ENCODE measurements around the gene RUBCNL.
"Not testable (repeated sequence)": the region's sequence is repeated elsewhere in the genome, so short reads cannot be mapped to it uniquely, and the experiment has no call there.

Gene RUBCNL

GRCh38 chr13:46385946-46386345 lies 1.1 kb downstream of the RUBCNL start:
- Histone ChIP-seq H3K9ac (ENCODE audit: low read depth, low read length) (peak overlapping the region; percentile 10; the same call in 1 of the 2 replicates), H3K4me1 (ENCODE audit: insufficient read depth, low read length) (peaks cover 23% of the 10 kb centered on the region), H3K36me3 (ENCODE audit: insufficient read depth, low read length) (no peaks in the 10 kb centered on the region), H3K9me3 (ENCODE audit: control insufficient read depth, insufficient read depth, low read length) (no peaks in the 10 kb centered on the region)

GRCh38 chr13:46383383-46383782 lies 3.7 kb downstream of the RUBCNL start:
- no peaks in the 10 kb centered on the region for H3K9me3 ChIP-seq (ENCODE audit: control insufficient read depth, insufficient read depth, low read length)
- H3K36me3 ChIP-seq (ENCODE audit: insufficient read depth, low read length), result no peaks in the 10 kb centered on the region
- H3K4me1 ChIP-seq (ENCODE audit: insufficient read depth, low read length), result peaks cover 7% of the 10 kb centered on the region
- no peak overlapping the region for H3K9ac ChIP-seq (ENCODE audit: low read depth, low read length)

GRCh38 chr13:46382224-46382623 lies 4.8 kb downstream of the RUBCNL start:
- H3K9ac ChIP-seq (ENCODE audit: low read depth, low read length), result no peak overlapping the region
- no peaks in the 10 kb centered on the region for H3K36me3 ChIP-seq (ENCODE audit: insufficient read depth, low read length)
- H3K4me1 ChIP-seq (ENCODE audit: insufficient read depth, low read length), result peaks cover 7% of the 10 kb centered on the region
- no peaks in the 10 kb centered on the region for H3K9me3 ChIP-seq (ENCODE audit: control insufficient read depth, insufficient read depth, low read length)

GRCh38 chr13:46380242-46380641 lies 6.8 kb downstream of the RUBCNL start:
- Histone ChIP-seq H3K9ac (ENCODE audit: low read depth, low read length) (no peak overlapping the region), H3K4me1 (ENCODE audit: insufficient read depth, low read length) (no peaks in the 10 kb centered on the region), H3K9me3 (ENCODE audit: control insufficient read depth, insufficient read depth, low read length) (no peaks in the 10 kb centered on the region), H3K36me3 (ENCODE audit: insufficient read depth, low read length) (no peaks in the 10 kb centered on the region)

- H3K36me3 ChIP-seq (ENCODE audit: insufficient read depth, low read length), result no peaks in the 10 kb centered on the region
- no peaks in the 10 kb centered on the region for H3K4me1 ChIP-seq (ENCODE audit: insufficient read depth, low read length)
- no peak overlapping the region for H3K9ac ChIP-seq (ENCODE audit: low read depth, low read length)
- H3K9me3 ChIP-seq (ENCODE audit: control insufficient read depth, insufficient read depth, low read length), result no peaks in the 10 kb centered on the region
Measured at GRCh38 chr13:46379611-46380010, 7.4 kb downstream of the RUBCNL start.

GRCh38 chr13:46378411-46378810 lies 8.6 kb downstream of the RUBCNL start:
- Histone ChIP-seq H3K9me3 (ENCODE audit: control insufficient read depth, insufficient read depth, low read length) (no peaks in the 10 kb centered on the region), H3K9ac (ENCODE audit: low read depth, low read length) (no peak overlapping the region), H3K4me1 (ENCODE audit: insufficient read depth, low read length) (no peaks in the 10 kb centered on the region), H3K36me3 (ENCODE audit: insufficient read depth, low read length) (no peaks in the 10 kb centered on the region)

GRCh38 chr13:46377554-46377953 lies 9.5 kb downstream of the RUBCNL start:
- no peak overlapping the region for H3K9ac ChIP-seq (ENCODE audit: low read depth, low read length)
- no peaks in the 10 kb centered on the region for H3K9me3 ChIP-seq (ENCODE audit: control insufficient read depth, insufficient read depth, low read length)
- H3K4me1 ChIP-seq (ENCODE audit: insufficient read depth, low read length), result no peaks in the 10 kb centered on the region
- H3K36me3 ChIP-seq (ENCODE audit: insufficient read depth, low read length), result no peaks in the 10 kb centered on the region

- H3K9ac ChIP-seq (ENCODE audit: low read depth, low read length), result no peak overlapping the region
- no peaks in the 10 kb centered on the region for H3K4me1 ChIP-seq (ENCODE audit: insufficient read depth, low read length)
Measured at GRCh38 chr13:46374710-46375109, 12.3 kb downstream of the RUBCNL start.

GRCh38 chr13:46373623-46374022 lies 13.4 kb downstream of the RUBCNL start:
- Histone ChIP-seq H3K4me1 (ENCODE audit: insufficient read depth, low read length) (no peaks in the 10 kb centered on the region), H3K9ac (ENCODE audit: low read depth, low read length) (no peak overlapping the region), H3K9me3 (ENCODE audit: control insufficient read depth, insufficient read depth, low read length) (no peaks in the 10 kb centered on the region), H3K36me3 (ENCODE audit: insufficient read depth, low read length) (no peaks in the 10 kb centered on the region)

More at GRCh38 chr13:46374710-46375109, 12.3 kb downstream of the RUBCNL start:
- Histone ChIP-seq H3K9me3 (ENCODE audit: control insufficient read depth, insufficient read depth, low read length) (no peaks in the 10 kb centered on the region), H3K36me3 (ENCODE audit: insufficient read depth, low read length) (no peaks in the 10 kb centered on the region)

- not testable (repeated sequence) for H3K9me3 ChIP-seq (ENCODE audit: control insufficient read depth, insufficient read depth, low read length); H3K9ac ChIP-seq (ENCODE audit: low read depth, low read length); H3K36me3 ChIP-seq (ENCODE audit: insufficient read depth, low read length)
Measured at GRCh38 chr13:46372938-46373337, 14.1 kb downstream of the RUBCNL start.

GRCh38 chr13:46372071-46372470 lies 15.0 kb downstream of the RUBCNL start:
- Histone ChIP-seq H3K9ac (ENCODE audit: low read depth, low read length) (no peak overlapping the region), H3K36me3 (ENCODE audit: insufficient read depth, low read length) (no peaks in the 10 kb centered on the region), H3K9me3 (ENCODE audit: control insufficient read depth, insufficient read depth, low read length) (no peaks in the 10 kb centered on the region), H3K4me1 (ENCODE audit: insufficient read depth, low read length) (no peaks in the 10 kb centered on the region)

More at GRCh38 chr13:46372938-46373337, 14.1 kb downstream of the RUBCNL start:
- H3K4me1 ChIP-seq (ENCODE audit: insufficient read depth, low read length), result not testable (repeated sequence)

- Histone ChIP-seq H3K4me1 (ENCODE audit: insufficient read depth, low read length) (no peaks in the 10 kb centered on the region), H3K9ac (ENCODE audit: low read depth, low read length) (no peak overlapping the region), H3K9me3 (ENCODE audit: control insufficient read depth, insufficient read depth, low read length) (no peaks in the 10 kb centered on the region), H3K36me3 (ENCODE audit: insufficient read depth, low read length) (no peaks in the 10 kb centered on the region)
Measured at GRCh38 chr13:46369506-46370277, 17.4 kb downstream of the RUBCNL start.

GRCh38 chr13:46367617-46368327 lies 19.3 kb downstream of the RUBCNL start:
- no peak overlapping the region for H3K9ac ChIP-seq (ENCODE audit: low read depth, low read length)
- no peaks in the 10 kb centered on the region for H3K36me3 ChIP-seq (ENCODE audit: insufficient read depth, low read length)
- H3K4me1 ChIP-seq (ENCODE audit: insufficient read depth, low read length), result no peaks in the 10 kb centered on the region
- no peaks in the 10 kb centered on the region for H3K9me3 ChIP-seq (ENCODE audit: control insufficient read depth, insufficient read depth, low read length)

GRCh38 chr13:46361276-46361934 lies 25.6 kb downstream of the RUBCNL start:
- Histone ChIP-seq H3K9me3 (ENCODE audit: control insufficient read depth, insufficient read depth, low read length) (no peaks in the 10 kb centered on the region), H3K4me1 (ENCODE audit: insufficient read depth, low read length) (peaks cover 6% of the 10 kb centered on the region; the same call in 1 of the 2 replicates), H3K9ac (ENCODE audit: low read depth, low read length) (no peak overlapping the region), H3K36me3 (ENCODE audit: insufficient read depth, low read length) (no peaks in the 10 kb centered on the region)
